Ovary (tissue), 3 donors: ENCODE data around the gene SLC5A7.

Source experiments
- POLR2A ChIP-seq: fragments of 450-650 bp; IDR thresholded peaks from one replicate; pipeline ENCODE4 v1.6.1; 2017; ENCODE audit warnings: antibody characterized with exemption, mild to moderate bottlenecking, moderate library complexity
- TF ChIP-seq, protein P1 (sequence below), 3 donors: fragments of 450-650 bp in 2 of 3; fragments of 200-600 bp in 1 of 3; IDR thresholded peaks; one replicate each; pipeline versions ENCODE4 v1.5.1 to v1.8.0; 2016 to 2022; ENCODE audit warnings: antibody characterized with exemption in 3 of 3, mild to moderate bottlenecking in 1 of 3
- donor health status: DM: no; HTN: no; CAD: no.

DNA sequence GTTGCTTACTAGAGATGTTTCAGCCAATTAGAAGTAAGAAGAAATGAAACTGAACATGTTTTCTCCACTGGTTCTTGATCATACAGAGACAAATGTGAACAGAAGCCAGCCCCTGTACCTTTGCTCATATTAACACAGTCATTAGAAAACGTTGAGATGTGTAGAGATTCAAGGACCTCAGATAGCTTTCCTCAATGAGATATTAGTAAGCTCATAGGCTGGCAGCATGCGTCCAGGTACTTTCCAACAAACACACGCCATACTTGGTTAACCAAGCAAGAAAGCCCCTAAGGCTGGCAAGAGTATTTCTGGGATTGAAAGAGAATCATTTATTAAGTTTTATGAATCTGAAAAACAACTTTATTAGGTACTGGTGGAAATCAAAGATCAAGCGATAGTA, 37.5 kb downstream of the SLC5A7 start:
- TF ChIP-seq, protein P1, sequence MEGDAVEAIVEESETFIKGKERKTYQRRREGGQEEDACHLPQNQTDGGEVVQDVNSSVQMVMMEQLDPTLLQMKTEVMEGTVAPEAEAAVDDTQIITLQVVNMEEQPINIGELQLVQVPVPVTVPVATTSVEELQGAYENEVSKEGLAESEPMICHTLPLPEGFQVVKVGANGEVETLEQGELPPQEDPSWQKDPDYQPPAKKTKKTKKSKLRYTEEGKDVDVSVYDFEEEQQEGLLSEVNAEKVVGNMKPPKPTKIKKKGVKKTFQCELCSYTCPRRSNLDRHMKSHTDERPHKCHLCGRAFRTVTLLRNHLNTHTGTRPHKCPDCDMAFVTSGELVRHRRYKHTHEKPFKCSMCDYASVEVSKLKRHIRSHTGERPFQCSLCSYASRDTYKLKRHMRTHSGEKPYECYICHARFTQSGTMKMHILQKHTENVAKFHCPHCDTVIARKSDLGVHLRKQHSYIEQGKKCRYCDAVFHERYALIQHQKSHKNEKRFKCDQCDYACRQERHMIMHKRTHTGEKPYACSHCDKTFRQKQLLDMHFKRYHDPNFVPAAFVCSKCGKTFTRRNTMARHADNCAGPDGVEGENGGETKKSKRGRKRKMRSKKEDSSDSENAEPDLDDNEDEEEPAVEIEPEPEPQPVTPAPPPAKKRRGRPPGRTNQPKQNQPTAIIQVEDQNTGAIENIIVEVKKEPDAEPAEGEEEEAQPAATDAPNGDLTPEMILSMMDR (IDR thresholded peaks at IDR 0.05), result no peak
- no peak for TF ChIP-seq POLR2A
